SK-N-SH treated with all-trans-retinoic acid at 6 μM for 48 hours (cell line): ENCODE measurements around the gene PWWP2B.

Experiments used
- ATAC-seq: fragments of 200-7000 bp; cut with Tn5 transposase; 3 replicates; pipeline ENCODE4 v1.9.1; 2020; ENCODE audit warnings: mild to moderate bottlenecking, moderate library complexity
- ARNTL ChIP-seq: fragments of 450-650 bp; formaldehyde crosslinking; IDR thresholded peaks from 2 replicates; pipeline ENCODE4 v1.5.0; 2020; ENCODE audit warnings: low read depth, mild to moderate bottlenecking, moderate library complexity, borderline replicate concordance
- BACH2 ChIP-seq: fragments of 250-450 bp; sonication (Bioruptor Pico); IDR thresholded peaks from 2 replicates; pipeline ENCODE4 v1.9.0; 2021; ENCODE audit warnings: mild to moderate bottlenecking, borderline replicate concordance
- CSDC2 ChIP-seq: fragments of 250-450 bp; sonication (Bioruptor Pico); IDR thresholded peaks from 2 replicates; pipeline ENCODE4 v1.5.0; 2020; ENCODE audit warnings: mild to moderate bottlenecking, moderate library complexity
- ESRRG ChIP-seq: fragments of 250-450 bp; sonication (Bioruptor Pico); IDR thresholded peaks from 2 replicates; pipeline ENCODE4 v1.6.1; 2021; ENCODE audit warnings: mild to moderate bottlenecking
- GLIS3 ChIP-seq: fragments of 250-450 bp; sonication (Bioruptor Pico); IDR thresholded peaks from 2 replicates; pipeline ENCODE4 v1.5.0; 2020; ENCODE audit warnings: mild to moderate bottlenecking, moderate library complexity
- ISL1 ChIP-seq: fragments of 250-450 bp; sonication (Bioruptor Pico); IDR thresholded peaks from 2 replicates; pipeline ENCODE4 v2.1.2; 2022; ENCODE audit warnings: mild to moderate bottlenecking, moderate library complexity
- OSR1 ChIP-seq: fragments of 250-450 bp; sonication (Bioruptor Pico); IDR thresholded peaks from 2 replicates; pipeline ENCODE4 v1.8.0; 2022; ENCODE audit warnings: moderate library complexity, mild to moderate bottlenecking, inconsistent platforms
- PATZ1 ChIP-seq: fragments of 250-450 bp; sonication (Bioruptor Pico); IDR thresholded peaks from 2 replicates; pipeline ENCODE4 v1.8.0; 2020; ENCODE audit warnings: mild to moderate bottlenecking, moderate library complexity, borderline replicate concordance
- PPARA ChIP-seq: fragments of 250-450 bp; sonication (Bioruptor Pico); IDR thresholded peaks from 2 replicates; pipeline ENCODE4 v1.5.0; 2020; ENCODE audit warnings: mild to moderate bottlenecking, borderline replicate concordance
- RARB ChIP-seq: fragments of 250-450 bp; sonication (Bioruptor Pico); IDR thresholded peaks from 2 replicates; pipeline ENCODE4 v1.8.0; 2021; ENCODE audit warnings: mild to moderate bottlenecking, moderate library complexity
- SNAI2 ChIP-seq: fragments of 250-450 bp; sonication (Bioruptor Pico); IDR thresholded peaks from 2 replicates; pipeline ENCODE4 v1.5.0; 2020; ENCODE audit warnings: mild to moderate bottlenecking, moderate library complexity
- TCF4 ChIP-seq: fragments of 250-450 bp; sonication (Bioruptor Pico); IDR thresholded peaks from 2 replicates; pipeline ENCODE4 v1.8.0; 2021; ENCODE audit warnings: mild to moderate bottlenecking, moderate library complexity, borderline replicate concordance
- TOX ChIP-seq: fragments of 250-450 bp; sonication (Bioruptor Pico); IDR thresholded peaks from 2 replicates; pipeline ENCODE4 v1.8.0; 2021; ENCODE audit warnings: mild to moderate bottlenecking, moderate library complexity, borderline replicate concordance
- ZC3H10 ChIP-seq: fragments of 250-450 bp; sonication (Bioruptor Pico); IDR thresholded peaks from 2 replicates; pipeline ENCODE4 v1.5.1; 2021; ENCODE audit warnings: mild to moderate bottlenecking, moderate library complexity
- ZFP3 ChIP-seq: fragments of 250-450 bp; sonication (Bioruptor Pico); IDR thresholded peaks from 2 replicates; pipeline ENCODE4 v1.5.0; 2020; ENCODE audit warnings: mild to moderate bottlenecking, moderate library complexity
- ZFP30 ChIP-seq: fragments of 450-650 bp; formaldehyde crosslinking; IDR thresholded peaks from 2 replicates; pipeline ENCODE4 v1.5.0; 2022; ENCODE audit warnings: mild to moderate bottlenecking, moderate library complexity
- ZNF565 ChIP-seq: fragments of 450-650 bp; formaldehyde crosslinking; conservative IDR thresholded peaks from 2 replicates; pipeline ENCODE4 v1.5.0; 2020; ENCODE audit warnings: low read depth, mild to moderate bottlenecking, moderate library complexity
- ZNF70 ChIP-seq: fragments of 450-650 bp; formaldehyde crosslinking; IDR thresholded peaks from 2 replicates; pipeline ENCODE4 v1.5.0; 2020; ENCODE audit warnings: mild to moderate bottlenecking, moderate library complexity
- ZNF8 ChIP-seq: fragments of 450-650 bp; formaldehyde crosslinking; IDR thresholded peaks from 2 replicates; pipeline ENCODE4 v1.5.0; 2020; ENCODE audit warnings: mild to moderate bottlenecking, moderate library complexity
- TF ChIP-seq, protein P1 (sequence below): fragments of 250-450 bp; sonication (Bioruptor Pico); IDR thresholded peaks from 2 replicates; pipeline ENCODE4 v1.5.1; 2021; ENCODE audit warnings: mild to moderate bottlenecking, moderate library complexity
- TF ChIP-seq, protein P2 (sequence below): fragments of 250-450 bp; sonication (Bioruptor Pico); IDR thresholded peaks from 2 replicates; pipeline ENCODE4 v1.8.0; 2021; ENCODE audit warnings: low read depth, mild to moderate bottlenecking, moderate library complexity, borderline replicate concordance
- TF ChIP-seq, protein P3 (sequence below): fragments of 250-450 bp; sonication (Bioruptor Pico); IDR thresholded peaks from 2 replicates; pipeline ENCODE4 v1.5.0; 2020; ENCODE audit warnings: mild to moderate bottlenecking, moderate library complexity

PWWP2B gene

DNA sequence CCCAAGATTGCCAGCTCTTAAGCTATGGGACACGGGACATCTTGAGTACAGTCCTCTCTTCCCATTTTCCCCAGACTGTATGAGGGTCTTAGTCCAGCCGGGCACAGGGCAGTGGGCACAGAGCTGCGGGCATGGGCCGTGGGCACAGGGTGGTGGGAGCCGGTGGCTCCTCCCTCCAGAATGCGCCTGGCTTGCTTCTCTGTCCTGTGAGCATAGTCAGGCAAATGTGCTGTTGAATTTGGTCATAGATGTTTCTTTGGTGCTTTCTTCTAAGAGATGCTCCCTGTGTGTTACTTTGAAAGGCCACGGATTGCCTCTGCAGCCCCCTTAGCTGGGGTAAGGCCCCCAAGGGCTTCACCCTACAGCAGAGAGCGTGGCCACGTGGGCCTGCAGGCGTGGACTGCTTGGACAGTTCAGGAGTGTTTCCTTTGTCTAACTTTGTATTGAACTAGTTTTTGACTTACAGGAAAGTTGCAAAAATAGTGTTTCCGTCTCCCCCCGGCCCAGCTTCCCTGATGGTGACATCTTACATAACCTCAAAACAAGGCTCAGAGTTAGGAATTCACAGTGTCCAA is 40.3 kb upstream of the PWWP2B start:
- ATAC-seq = no peak
- TF ChIP-seq ISL1 (no peak), OSR1 (no peak), CSDC2 (no peak), PATZ1 (CRISPR knock-in tag) (no peak), RARB (CRISPR knock-in tag) (no peak), ZC3H10 (no peak), ZFP30 (no peak), ARNTL (CRISPR knock-in tag) (no peak), BACH2 (CRISPR knock-in tag) (no peak)
- TF ChIP-seq, all 23 proteins: peak for 0

- TF ChIP-seq OSR1 = no peak
- no peak for TF ChIP-seq RARB (CRISPR knock-in tag)
- no peak for TF ChIP-seq SNAI2 (CRISPR knock-in tag)
- TF ChIP-seq ESRRG (CRISPR knock-in tag) = no peak
- no peak for TF ChIP-seq TOX (CRISPR knock-in tag)
- no peak for TF ChIP-seq ZFP3 (CRISPR knock-in tag)
- TF ChIP-seq ZC3H10 = no peak
- TF ChIP-seq, protein P1, sequence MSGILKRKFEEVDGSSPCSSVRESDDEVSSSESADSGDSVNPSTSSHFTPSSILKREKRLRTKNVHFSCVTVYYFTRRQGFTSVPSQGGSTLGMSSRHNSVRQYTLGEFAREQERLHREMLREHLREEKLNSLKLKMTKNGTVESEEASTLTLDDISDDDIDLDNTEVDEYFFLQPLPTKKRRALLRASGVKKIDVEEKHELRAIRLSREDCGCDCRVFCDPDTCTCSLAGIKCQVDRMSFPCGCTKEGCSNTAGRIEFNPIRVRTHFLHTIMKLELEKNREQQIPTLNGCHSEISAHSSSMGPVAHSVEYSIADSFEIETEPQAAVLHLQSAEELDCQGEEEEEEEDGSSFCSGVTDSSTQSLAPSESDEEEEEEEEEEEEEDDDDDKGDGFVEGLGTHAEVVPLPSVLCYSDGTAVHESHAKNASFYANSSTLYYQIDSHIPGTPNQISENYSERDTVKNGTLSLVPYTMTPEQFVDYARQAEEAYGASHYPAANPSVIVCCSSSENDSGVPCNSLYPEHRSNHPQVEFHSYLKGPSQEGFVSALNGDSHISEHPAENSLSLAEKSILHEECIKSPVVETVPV (CRISPR knock-in tag) = no peak
- TF ChIP-seq BACH2 (CRISPR knock-in tag) = no peak
- TF ChIP-seq CSDC2 = no peak
- TF ChIP-seq TCF4 (CRISPR knock-in tag) = no peak
- TF ChIP-seq, protein P2, sequence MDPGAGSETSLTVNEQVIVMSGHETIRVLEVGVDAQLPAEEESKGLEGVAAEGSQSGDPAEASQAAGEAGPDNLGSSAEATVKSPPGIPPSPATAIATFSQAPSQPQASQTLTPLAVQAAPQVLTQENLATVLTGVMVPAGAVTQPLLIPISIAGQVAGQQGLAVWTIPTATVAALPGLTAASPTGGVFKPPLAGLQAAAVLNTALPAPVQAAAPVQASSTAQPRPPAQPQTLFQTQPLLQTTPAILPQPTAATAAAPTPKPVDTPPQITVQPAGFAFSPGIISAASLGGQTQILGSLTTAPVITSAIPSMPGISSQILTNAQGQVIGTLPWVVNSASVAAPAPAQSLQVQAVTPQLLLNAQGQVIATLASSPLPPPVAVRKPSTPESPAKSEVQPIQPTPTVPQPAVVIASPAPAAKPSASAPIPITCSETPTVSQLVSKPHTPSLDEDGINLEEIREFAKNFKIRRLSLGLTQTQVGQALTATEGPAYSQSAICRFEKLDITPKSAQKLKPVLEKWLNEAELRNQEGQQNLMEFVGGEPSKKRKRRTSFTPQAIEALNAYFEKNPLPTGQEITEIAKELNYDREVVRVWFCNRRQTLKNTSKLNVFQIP = no peak
- TF ChIP-seq PATZ1 (CRISPR knock-in tag) = no peak
- ATAC-seq = no peak
Observed at GRCh38 chr10:132357286-132358058, 39.5 kb upstream of the PWWP2B start.

DNA sequence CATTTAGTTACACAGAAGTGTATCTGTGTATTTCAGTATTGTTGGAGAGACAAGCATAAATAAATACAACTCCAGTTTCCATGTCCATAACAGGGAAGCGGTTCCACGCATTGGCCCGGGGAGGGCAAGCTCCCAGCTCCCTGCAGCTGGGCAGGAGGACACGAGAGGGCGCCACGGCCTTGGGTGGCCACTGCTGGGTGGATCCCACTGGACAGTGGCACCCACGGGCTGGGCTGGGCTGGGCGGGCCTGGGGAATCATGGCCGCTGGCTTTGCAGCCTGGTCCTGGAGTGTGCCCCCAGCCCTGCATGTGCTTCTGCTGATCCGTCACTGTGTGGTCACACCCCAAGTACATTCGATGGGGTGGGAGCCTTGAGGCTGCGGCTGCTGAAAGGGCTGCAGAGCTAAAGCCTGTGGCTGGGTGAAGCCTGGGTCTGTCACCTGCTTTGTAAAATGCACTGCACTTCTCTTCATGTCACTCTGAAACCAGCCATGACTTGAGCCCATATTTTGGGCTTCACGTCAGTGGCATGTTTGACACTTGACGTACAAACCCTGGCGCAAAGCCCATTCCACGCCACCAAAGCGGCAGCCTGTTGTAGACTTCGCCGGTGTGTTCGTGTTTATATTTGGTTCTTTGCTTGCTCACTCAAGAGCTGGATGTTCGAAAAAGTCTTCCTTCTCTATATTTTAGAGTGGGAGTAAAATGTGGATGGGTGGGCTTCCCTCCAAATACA is 37.5 kb upstream of the PWWP2B start:
- no peak for ATAC-seq
- no peak for TF ChIP-seq ARNTL (CRISPR knock-in tag)
- TF ChIP-seq ESRRG (CRISPR knock-in tag) = no peak
- no peak for TF ChIP-seq BACH2 (CRISPR knock-in tag)
- no peak for TF ChIP-seq GLIS3 (CRISPR knock-in tag)
- TF ChIP-seq ZFP3 (CRISPR knock-in tag) = no peak
- no peak for TF ChIP-seq ZNF8 (CRISPR knock-in tag)
- TF ChIP-seq SNAI2 (CRISPR knock-in tag) = no peak
- TF ChIP-seq CSDC2 = no peak
- no peak for TF ChIP-seq OSR1
- no peak for TF ChIP-seq ZNF565 (CRISPR knock-in tag)
- no peak for TF ChIP-seq TCF4 (CRISPR knock-in tag)
- no peak for TF ChIP-seq PPARA (CRISPR knock-in tag)
- TF ChIP-seq, protein P3, sequence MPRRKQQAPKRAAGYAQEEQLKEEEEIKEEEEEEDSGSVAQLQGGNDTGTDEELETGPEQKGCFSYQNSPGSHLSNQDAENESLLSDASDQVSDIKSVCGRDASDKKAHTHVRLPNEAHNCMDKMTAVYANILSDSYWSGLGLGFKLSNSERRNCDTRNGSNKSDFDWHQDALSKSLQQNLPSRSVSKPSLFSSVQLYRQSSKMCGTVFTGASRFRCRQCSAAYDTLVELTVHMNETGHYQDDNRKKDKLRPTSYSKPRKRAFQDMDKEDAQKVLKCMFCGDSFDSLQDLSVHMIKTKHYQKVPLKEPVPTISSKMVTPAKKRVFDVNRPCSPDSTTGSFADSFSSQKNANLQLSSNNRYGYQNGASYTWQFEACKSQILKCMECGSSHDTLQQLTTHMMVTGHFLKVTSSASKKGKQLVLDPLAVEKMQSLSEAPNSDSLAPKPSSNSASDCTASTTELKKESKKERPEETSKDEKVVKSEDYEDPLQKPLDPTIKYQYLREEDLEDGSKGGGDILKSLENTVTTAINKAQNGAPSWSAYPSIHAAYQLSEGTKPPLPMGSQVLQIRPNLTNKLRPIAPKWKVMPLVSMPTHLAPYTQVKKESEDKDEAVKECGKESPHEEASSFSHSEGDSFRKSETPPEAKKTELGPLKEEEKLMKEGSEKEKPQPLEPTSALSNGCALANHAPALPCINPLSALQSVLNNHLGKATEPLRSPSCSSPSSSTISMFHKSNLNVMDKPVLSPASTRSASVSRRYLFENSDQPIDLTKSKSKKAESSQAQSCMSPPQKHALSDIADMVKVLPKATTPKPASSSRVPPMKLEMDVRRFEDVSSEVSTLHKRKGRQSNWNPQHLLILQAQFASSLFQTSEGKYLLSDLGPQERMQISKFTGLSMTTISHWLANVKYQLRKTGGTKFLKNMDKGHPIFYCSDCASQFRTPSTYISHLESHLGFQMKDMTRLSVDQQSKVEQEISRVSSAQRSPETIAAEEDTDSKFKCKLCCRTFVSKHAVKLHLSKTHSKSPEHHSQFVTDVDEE (CRISPR knock-in tag) = no peak
- TF ChIP-seq RARB (CRISPR knock-in tag) = no peak
- TF ChIP-seq ZNF70 (CRISPR knock-in tag) = no peak
- no peak for TF ChIP-seq ZFP30
- TF ChIP-seq, protein P2 = no peak
- TF ChIP-seq TOX (CRISPR knock-in tag) = no peak
